Hepatocyte (in vitro differentiated cells): Measurements from ENCODE around the gene FICD.

Experiments
- EZH2phosphoT487 ChIP-seq: fragments of 200-600 bp; sonication (generic); IDR thresholded peaks from one replicate; pipeline ENCODE4 v1.6.1; 2018; ENCODE audit warnings: antibody characterized with exemption, mild to moderate bottlenecking, low read depth, moderate library complexity; ENCODE audit not compliant: unreplicated experiment, severe bottlenecking
- TF ChIP-seq, protein P1 (sequence below): fragments of 200-600 bp; sonication (generic); IDR thresholded peaks from 2 replicates; pipeline ENCODE4 v1.5.1; 2016; ENCODE audit warnings: antibody characterized with exemption, mild to moderate bottlenecking; ENCODE audit not compliant: poor library complexity

DNA sequence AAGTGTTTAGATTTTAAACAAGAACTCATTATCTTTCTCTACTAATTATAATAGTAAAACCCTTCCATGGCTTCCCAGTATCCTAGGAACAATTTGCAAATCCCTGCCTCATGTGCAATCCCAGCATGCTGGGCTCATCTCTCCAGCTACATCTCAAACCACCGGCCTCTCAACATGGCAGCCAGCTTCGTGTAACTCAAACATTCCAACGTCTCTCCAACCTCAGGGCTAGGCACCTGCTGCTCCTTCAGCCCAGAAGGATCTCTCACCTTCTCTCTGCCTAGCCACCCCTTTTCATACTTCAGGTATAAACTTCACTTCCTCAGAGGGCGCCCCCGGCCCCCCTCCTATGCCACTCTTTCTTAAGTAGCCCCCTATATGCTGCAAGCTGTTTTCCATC, 38.7 kb downstream of the FICD start:
- TF ChIP-seq, protein P1, sequence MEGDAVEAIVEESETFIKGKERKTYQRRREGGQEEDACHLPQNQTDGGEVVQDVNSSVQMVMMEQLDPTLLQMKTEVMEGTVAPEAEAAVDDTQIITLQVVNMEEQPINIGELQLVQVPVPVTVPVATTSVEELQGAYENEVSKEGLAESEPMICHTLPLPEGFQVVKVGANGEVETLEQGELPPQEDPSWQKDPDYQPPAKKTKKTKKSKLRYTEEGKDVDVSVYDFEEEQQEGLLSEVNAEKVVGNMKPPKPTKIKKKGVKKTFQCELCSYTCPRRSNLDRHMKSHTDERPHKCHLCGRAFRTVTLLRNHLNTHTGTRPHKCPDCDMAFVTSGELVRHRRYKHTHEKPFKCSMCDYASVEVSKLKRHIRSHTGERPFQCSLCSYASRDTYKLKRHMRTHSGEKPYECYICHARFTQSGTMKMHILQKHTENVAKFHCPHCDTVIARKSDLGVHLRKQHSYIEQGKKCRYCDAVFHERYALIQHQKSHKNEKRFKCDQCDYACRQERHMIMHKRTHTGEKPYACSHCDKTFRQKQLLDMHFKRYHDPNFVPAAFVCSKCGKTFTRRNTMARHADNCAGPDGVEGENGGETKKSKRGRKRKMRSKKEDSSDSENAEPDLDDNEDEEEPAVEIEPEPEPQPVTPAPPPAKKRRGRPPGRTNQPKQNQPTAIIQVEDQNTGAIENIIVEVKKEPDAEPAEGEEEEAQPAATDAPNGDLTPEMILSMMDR = no peak
- no peak for TF ChIP-seq EZH2phosphoT487
